SK-N-SH (cell line): ENCODE data around the gene SASH1. TPM values are rescaled to one million over a fixed set of nuclear protein-coding genes. Genes with fewer than 3 reads are reported as not detected.

Experiments
- CTCF ChIA-PET: fragments of 300-600, 350-600 bp; formaldehyde crosslinking; extraction: SDS; loops from one replicate; lab custom pipeline; 2021; lab: Yijun Ruan, JAX
- POLR2A ChIA-PET: fragments of 350-600 bp; sonication (Branson Sonifier 250); formaldehyde crosslinking; extraction: SDS; loops from one replicate; lab custom pipeline; 2020; ENCODE audit warnings: antibody characterized with exemption, inconsistent platforms; lab: Yijun Ruan, JAX
- DNase-seq: peaks from one replicate; pipeline ENCODE4 v3.0.0; 2012
- H2AFZ ChIP-seq: fragments of 200-600 bp; sonication (generic); 2 replicates; pipeline ENCODE4 v1.8.1; 2016; ENCODE audit warnings: antibody characterized with exemption, mild to moderate bottlenecking, low read depth
- H3F3A ChIP-seq: fragments of 200-600 bp; sonication (generic); replicated peaks from 2 replicates; pipeline ENCODE3; 2016; ENCODE audit warnings: antibody characterized with exemption, mild to moderate bottlenecking; ENCODE audit not compliant: insufficient read depth
- H3K27ac ChIP-seq, 2 experiments: fragments of 200-500 bp in 1 of 2; fragments of 200-600 bp in 1 of 2; sonication (Bioruptor generic) in 1 of 2; sonication (generic), shearing (Covaris generic) in 1 of 2; 2 replicates each; pipeline versions ENCODE4 v1.5.1 to v1.6.1; 2014 to 2016; ENCODE audit warnings: low read depth in 2 of 2, inconsistent platforms in 1 of 2, low read length in 1 of 2, mild to moderate bottlenecking in 1 of 2, mixed read lengths in 1 of 2
- H3K27me3 ChIP-seq: fragments of 200-600 bp; sonication (generic), shearing (Covaris generic); 2 replicates; pipeline ENCODE4 v1.6.1; 2016; ENCODE audit warnings: mixed run types; ENCODE audit not compliant: insufficient read depth
- H3K36me3 ChIP-seq, 2 experiments: fragments of 200-500 bp in 1 of 2; fragments of 200-600 bp in 1 of 2; sonication (Bioruptor generic) in 1 of 2; sonication (generic) in 1 of 2; replicated peaks in 1 of 2; 2 replicates each; pipeline versions ENCODE3 to v1.5.1; 2014 to 2016; ENCODE audit warnings: low read length in 1 of 2, mild to moderate bottlenecking in 1 of 2; ENCODE audit not compliant: insufficient read depth in 2 of 2, control insufficient read depth in 1 of 2
- H3K4me1 ChIP-seq, 2 experiments: fragments of 200-500 bp in 1 of 2; fragments of 200-600 bp in 1 of 2; sonication (Bioruptor generic) in 1 of 2; sonication (generic), shearing (Covaris generic) in 1 of 2; 2 replicates each; pipeline versions ENCODE4 v1.5.1 to v1.6.1; 2014 to 2016; ENCODE audit warnings: low read depth in 1 of 2, low read length in 1 of 2, mixed run types in 1 of 2; ENCODE audit not compliant: insufficient read depth in 2 of 2, control insufficient read depth in 1 of 2
- H3K4me2 ChIP-seq: fragments of 200-600 bp; sonication (generic), shearing (Covaris generic); 2 replicates; pipeline ENCODE4 v1.6.1; 2017; ENCODE audit warnings: mixed run types
- H3K4me3 ChIP-seq, 2 experiments: fragments of 200-500 bp in 1 of 2; fragments of 200-600 bp in 1 of 2; sonication (Bioruptor generic) in 1 of 2; sonication (generic), shearing (Covaris generic) in 1 of 2; 2 replicates each; pipeline versions ENCODE4 v1.5.1 to v1.8.1; 2014 to 2016; ENCODE audit warnings: low read depth in 2 of 2, inconsistent platforms in 1 of 2, low read length in 1 of 2, mild to moderate bottlenecking in 1 of 2, mixed read lengths in 1 of 2, moderate library complexity in 1 of 2
- H3K79me2 ChIP-seq: fragments of 200-600 bp; sonication (generic); 2 replicates; pipeline ENCODE4 v1.8.1; 2017; ENCODE audit warnings: mild to moderate bottlenecking; ENCODE audit not compliant: insufficient read depth
- H3K9ac ChIP-seq: fragments of 200-600 bp; sonication (generic); 2 replicates; pipeline ENCODE4 v1.6.1; 2017; ENCODE audit warnings: mixed run types
- H3K9me2 ChIP-seq: fragments of 200-600 bp; sonication (generic); 2 replicates; pipeline ENCODE4 v1.6.1; 2017; ENCODE audit warnings: mixed run types
- H3K9me3 ChIP-seq: fragments of 200-600 bp; sonication (generic); 2 replicates; pipeline ENCODE4 v1.6.1; 2017; ENCODE audit warnings: mixed run types, mild to moderate bottlenecking, moderate library complexity
- H4K20me1 ChIP-seq: fragments of 200-600 bp; sonication (generic); 2 replicates; pipeline ENCODE4 v1.6.1; 2017; ENCODE audit warnings: mild to moderate bottlenecking, mixed run types; ENCODE audit not compliant: insufficient read depth
- CHD2 ChIP-seq: fragments of 150-350 bp; IDR thresholded peaks from 2 replicates; pipeline ENCODE4 v1.6.1; 2018; ENCODE audit warnings: low read length; ENCODE audit not compliant: partially characterized antibody
- CTCF ChIP-seq: fragments of 200-600 bp; sonication (generic); IDR thresholded peaks from 2 replicates; pipeline ENCODE4 v1.6.1; 2017; ENCODE audit warnings: antibody characterized with exemption, mild to moderate bottlenecking, moderate library complexity
- EZH2phosphoT487 ChIP-seq: fragments of 200-600 bp; sonication (generic); IDR thresholded peaks from 2 replicates; pipeline ENCODE4 v1.6.1; 2017; ENCODE audit warnings: low read depth, mixed run types, mild to moderate bottlenecking, antibody characterized with exemption, moderate library complexity, borderline replicate concordance
- FOSL2 ChIP-seq: IDR thresholded peaks from 2 replicates; pipeline ENCODE4 v1.4.0; 2012; ENCODE audit warnings: low read depth, mild to moderate bottlenecking, moderate library complexity, borderline replicate concordance
- GABPA ChIP-seq: IDR thresholded peaks from 2 replicates; pipeline ENCODE4 v1.4.0; 2012; ENCODE audit warnings: low read depth, mild to moderate bottlenecking
- GATA2 ChIP-seq: sonication (generic); formaldehyde crosslinking; IDR thresholded peaks from 2 replicates; pipeline ENCODE4 v1.5.0; 2020; ENCODE audit warnings: mild to moderate bottlenecking, missing genetic modification reagents
- IRF3 ChIP-seq: fragments of 150-350 bp; IDR thresholded peaks from 2 replicates; pipeline ENCODE4 v1.6.1; 2016; ENCODE audit warnings: mild to moderate bottlenecking, low read depth, low read length
- JUND ChIP-seq: IDR thresholded peaks from 2 replicates; pipeline ENCODE4 v1.4.0; 2012
- MAX ChIP-seq: IDR thresholded peaks from 2 replicates; pipeline ENCODE4 v1.4.0; 2012; ENCODE audit warnings: low read depth
- NRF1 ChIP-seq: IDR thresholded peaks from 2 replicates; pipeline ENCODE4 v1.6.1; 2012; ENCODE audit warnings: low read depth, mild to moderate bottlenecking, low read length
- RAD21 ChIP-seq: IDR thresholded peaks from 2 replicates; pipeline ENCODE4 v1.6.1; 2012; ENCODE audit warnings: mild to moderate bottlenecking, low read length
- RCOR1 ChIP-seq: fragments of 150-350 bp; IDR thresholded peaks from 2 replicates; pipeline ENCODE4 v1.6.1; 2017; ENCODE audit warnings: antibody characterized with exemption, low read length
- TAF1 ChIP-seq: IDR thresholded peaks from 2 replicates; pipeline ENCODE4 v1.6.1; 2012; ENCODE audit warnings: low read depth, mild to moderate bottlenecking, low read length, moderate library complexity, borderline replicate concordance
- TCF12 ChIP-seq: IDR thresholded peaks from 2 replicates; pipeline ENCODE4 v1.4.0; 2012
- USF1 ChIP-seq: IDR thresholded peaks from 2 replicates; pipeline ENCODE4 v1.4.0; 2012; ENCODE audit warnings: low read depth, borderline replicate concordance
- USF2 ChIP-seq: fragments of 150-350 bp; IDR thresholded peaks from 2 replicates; pipeline ENCODE4 v1.6.1; 2017; ENCODE audit warnings: antibody characterized with exemption, low read length, low read depth, borderline replicate concordance
- YY1 ChIP-seq: IDR thresholded peaks from 2 replicates; pipeline ENCODE4 v1.4.0; 2012; ENCODE audit warnings: low read depth, mild to moderate bottlenecking
- WGBS: methylation state at CpG from one replicate; pipeline ENCODE4 v1.1.6; 2017; ENCODE audit warnings: low lambda C conversion rate; 5-methylcytosine and 5-hydroxymethylcytosine counted together
- polyA plus RNA-seq, 3 experiments: library from polyadenylated mRNA; depleted of rRNA; stranded (reverse); fragments of >200 nt; gene quantifications; 2 replicates each; pipeline ENCODE4 v1.2.3, GENCODE V29; 2012

SASH1 gene
- polyA plus RNA-seq, 1 of the 3 experiments (the other 2 are of a cell fraction): 19.8 TPM

GRCh38 chr6:148598724-148599123 lies 256.1 kb downstream of the SASH1 start:
- Histone ChIP-seq H3F3A (no peaks in the 10 kb centered on the region), H3K36me3 (no peaks in the 10 kb centered on the region), H3K4me2 (no peak overlapping the region), H3K9me3 (no peaks in the 10 kb centered on the region), H2AFZ (no peak overlapping the region), H3K9me2 (no peaks in the 10 kb centered on the region), H3K9ac (no peak overlapping the region), H3K79me2 (no peaks in the 10 kb centered on the region), H3K4me3 (no peak overlapping the region), H3K27ac (no peak overlapping the region), H3K4me1 (no peaks in the 10 kb centered on the region), H4K20me1 (no peaks in the 10 kb centered on the region), H3K27me3 (no peaks in the 10 kb centered on the region; the same call in 1 of the 2 replicates)
- ChIA-PET POLR2A (no interaction called here), CTCF (no interaction called here)
- 0% methylated on average over 3 of the region's 3 CpGs for WGBS
- DNase-seq: no peak
- TF ChIP-seq TAF1 (no peak), USF1 (no peak), CHD2 (no peak), GATA2 (CRISPR knock-in tag) (no peak), JUND (no peak), FOSL2 (no peak), GABPA (no peak), TCF12 (no peak), RCOR1 (no peak), RAD21 (no peak), MAX (no peak), EZH2phosphoT487 (no peak), CTCF (no peak), YY1 (no peak), NRF1 (no peak), USF2 (no peak), IRF3 (no peak)
